Activated CD8-positive, alpha-beta T cell treated with anti-CD3 and anti-CD28 coated beads for 36 hours (primary cell): ENCODE results near the gene ADAMTS13. TPM values are rescaled to one million over a fixed set of nuclear protein-coding genes. Genes with fewer than 3 reads are reported as not detected.

ENCODE experiments used
- ATAC-seq: fragments of 200-7000 bp; cut with Tn5 transposase; one replicate; pipeline ENCODE4 v1.10.0; 2021; ENCODE audit warnings: mild to moderate bottlenecking, moderate library complexity
- CTCF ChIA-PET: fragments of 350-600 bp; sonication (Branson Sonifier 250); formaldehyde crosslinking; loops from one replicate; lab custom pipeline; 2021; ENCODE audit warnings: antibody characterized with exemption; lab: Charles Lee
- POLR2A ChIA-PET: fragments of 350-600 bp; sonication (Branson Sonifier 250); formaldehyde crosslinking; loops from one replicate; lab custom pipeline; 2021; ENCODE audit warnings: antibody characterized with exemption; lab: Charles Lee
- DNase-seq: peaks from one replicate; pipeline ENCODE4 v3.0.0-alpha.2; 2020
- H3K27ac Mint-ChIP-seq: one replicate; pipeline ENCODE4 v1.8.0; 2021; ENCODE audit warnings: mild to moderate bottlenecking, mixed read lengths
- H3K27me3 Mint-ChIP-seq: one replicate; pipeline ENCODE4 v1.8.0; 2021; ENCODE audit warnings: mixed read lengths
- H3K36me3 Mint-ChIP-seq: one replicate; pipeline ENCODE4 v1.8.0; 2021; ENCODE audit warnings: low read depth, mixed read lengths
- H3K4me1 Mint-ChIP-seq: one replicate; pipeline ENCODE4 v1.8.0; 2021; ENCODE audit warnings: low read depth, mixed read lengths
- H3K4me3 Mint-ChIP-seq: one replicate; pipeline ENCODE4 v1.8.0; 2021; ENCODE audit warnings: mild to moderate bottlenecking, moderate library complexity, mixed read lengths
- H3K9me3 Mint-ChIP-seq: one replicate; pipeline ENCODE4 v1.8.0; 2021; ENCODE audit warnings: mixed read lengths
- intact Hi-C: fragments of 100-400 bp; cut with micrococcal nuclease; formaldehyde crosslinking; loops from one replicate; pipeline ENCODE4 v1.10.0; 2022
- total RNA-seq, 2 experiments: library from RNA; stranded (reverse); gene quantifications; one replicate each; pipeline ENCODE4 v1.2.3, GENCODE V29; 2021
- TF ChIP-seq, protein P1 (sequence below): fragments of 200-600 bp; IDR thresholded peaks from one replicate; pipeline ENCODE4 v1.8.0; 2022; ENCODE audit warnings: antibody characterized with exemption, mild to moderate bottlenecking

Gene ADAMTS13
- total RNA-seq, 2 experiments from 2014 or later = 2.5 to 2.9 TPM

- DNase-seq (no peak), ATAC-seq (no peak)
- Mint-ChIP-seq H3K27ac (no peak overlapping the region), H3K27me3 (no peaks in the 10 kb centered on the region), H3K36me3 (peaks cover 2% of the 10 kb centered on the region), H3K9me3 (no peaks in the 10 kb centered on the region), H3K4me1 (no peaks in the 10 kb centered on the region), H3K4me3 (no peak overlapping the region)
- intact Hi-C loops = no loop called here
- TF ChIP-seq, protein P1, sequence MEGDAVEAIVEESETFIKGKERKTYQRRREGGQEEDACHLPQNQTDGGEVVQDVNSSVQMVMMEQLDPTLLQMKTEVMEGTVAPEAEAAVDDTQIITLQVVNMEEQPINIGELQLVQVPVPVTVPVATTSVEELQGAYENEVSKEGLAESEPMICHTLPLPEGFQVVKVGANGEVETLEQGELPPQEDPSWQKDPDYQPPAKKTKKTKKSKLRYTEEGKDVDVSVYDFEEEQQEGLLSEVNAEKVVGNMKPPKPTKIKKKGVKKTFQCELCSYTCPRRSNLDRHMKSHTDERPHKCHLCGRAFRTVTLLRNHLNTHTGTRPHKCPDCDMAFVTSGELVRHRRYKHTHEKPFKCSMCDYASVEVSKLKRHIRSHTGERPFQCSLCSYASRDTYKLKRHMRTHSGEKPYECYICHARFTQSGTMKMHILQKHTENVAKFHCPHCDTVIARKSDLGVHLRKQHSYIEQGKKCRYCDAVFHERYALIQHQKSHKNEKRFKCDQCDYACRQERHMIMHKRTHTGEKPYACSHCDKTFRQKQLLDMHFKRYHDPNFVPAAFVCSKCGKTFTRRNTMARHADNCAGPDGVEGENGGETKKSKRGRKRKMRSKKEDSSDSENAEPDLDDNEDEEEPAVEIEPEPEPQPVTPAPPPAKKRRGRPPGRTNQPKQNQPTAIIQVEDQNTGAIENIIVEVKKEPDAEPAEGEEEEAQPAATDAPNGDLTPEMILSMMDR = no peak
- CTCF ChIA-PET = no interaction called here
- POLR2A ChIA-PET = interaction anchor here (1.4 to 2.6 kb wide), 2 partner anchors 8 to 10 kb away, joined by 4 to 9 read pairs; partner anchors contain the start of genes CACFD1 and SLC2A6
These were observed 46.2 kb downstream of the ADAMTS13 start for GRCh38 chr9:133468374-133468773.

- POLR2A ChIA-PET = interaction anchor here (1.1 to 2.6 kb wide), 3 partner anchors 8 to 109 kb away, joined by 3 to 9 read pairs (median 4); partner anchors contain the start of genes CACFD1 and SLC2A6
These were observed 46.7 kb downstream of the ADAMTS13 start for GRCh38 chr9:133468777-133469421.

DNA sequence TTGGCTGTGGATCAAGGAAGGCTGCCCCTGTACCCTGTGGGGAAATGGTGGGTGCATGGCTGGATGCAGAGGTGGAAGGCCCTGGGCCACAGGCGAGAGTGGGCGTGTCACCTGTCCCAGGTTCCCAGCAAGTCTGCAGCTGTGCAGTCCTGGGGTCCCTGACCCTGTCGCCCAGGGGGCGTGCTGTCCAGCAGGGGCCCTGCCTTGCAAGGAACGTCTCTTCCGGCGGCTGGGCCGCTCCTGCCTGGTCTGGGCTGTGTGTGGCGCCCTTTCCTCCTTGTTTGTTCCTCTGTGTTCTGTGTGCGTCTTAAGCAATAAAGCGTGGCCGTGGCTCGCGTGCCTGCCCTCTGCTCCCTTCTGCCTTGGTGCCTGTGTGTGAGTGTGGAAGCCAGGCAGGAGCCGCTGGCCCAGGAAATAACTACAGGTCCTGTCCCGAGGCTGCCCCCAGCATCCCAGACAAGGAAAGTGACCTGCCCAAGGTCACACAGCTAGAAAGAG lies 48.3 kb downstream of the ADAMTS13 start:
- TF ChIP-seq, protein P1 = no peak
- ChIA-PET POLR2A (interaction anchor here (2.6 kb wide), 1 partner anchor 10 kb away, joined by 9 read pairs; the partner anchor contains the start of gene CACFD1), CTCF (no interaction called here)
- DNase-seq (no peak), ATAC-seq (no peak)
- no peaks in the 10 kb centered on the region for H3K4me1 Mint-ChIP-seq
- no peaks in the 10 kb centered on the region for H3K9me3 Mint-ChIP-seq
- peaks cover 2% of the 10 kb centered on the region for H3K36me3 Mint-ChIP-seq
- no peak overlapping the region for H3K27ac Mint-ChIP-seq
- no peaks in the 10 kb centered on the region for H3K27me3 Mint-ChIP-seq
- H3K4me3 Mint-ChIP-seq = no peak overlapping the region
- intact Hi-C loops = no loop called here

More at GRCh38 chr9:133468777-133469421, 46.7 kb downstream of the ADAMTS13 start:
- intact Hi-C loops = no loop called here
- TF ChIP-seq, protein P1 = no peak
- Mint-ChIP-seq H3K36me3 (peaks cover 2% of the 10 kb centered on the region), H3K27ac (no peak overlapping the region), H3K9me3 (no peaks in the 10 kb centered on the region), H3K27me3 (no peaks in the 10 kb centered on the region), H3K4me1 (no peaks in the 10 kb centered on the region), H3K4me3 (no peak overlapping the region)
- CTCF ChIA-PET = no interaction called here
- DNase-seq (no peak), ATAC-seq (no peak)

DNA sequence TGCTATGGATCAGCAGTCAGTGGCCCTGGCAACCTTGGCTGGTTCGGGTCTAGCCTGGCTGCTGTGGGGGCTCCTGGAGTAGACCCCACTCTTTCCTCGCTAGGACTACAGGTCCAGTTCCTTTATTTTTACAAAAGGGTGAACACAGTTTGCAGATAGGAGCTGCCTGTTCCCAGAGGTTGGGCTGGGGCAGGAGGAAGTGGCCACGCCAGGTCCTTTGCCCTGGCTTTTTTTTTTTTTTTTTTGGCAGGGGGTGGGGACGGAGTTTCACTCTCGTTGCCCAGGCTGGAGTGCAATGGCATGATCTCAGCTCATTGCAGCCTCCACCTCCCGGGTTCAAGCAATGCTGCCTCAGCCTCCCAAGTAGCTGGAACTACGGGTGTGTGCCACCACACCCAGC lies 48.8 kb downstream of the ADAMTS13 start:
- Mint-ChIP-seq H3K27ac (no peak overlapping the region), H3K36me3 (peaks cover 2% of the 10 kb centered on the region), H3K27me3 (no peaks in the 10 kb centered on the region), H3K4me1 (no peaks in the 10 kb centered on the region), H3K9me3 (no peaks in the 10 kb centered on the region), H3K4me3 (no peak overlapping the region)
- POLR2A ChIA-PET = interaction anchor here (2.6 kb wide), 1 partner anchor 10 kb away, joined by 9 read pairs; the partner anchor contains the start of gene CACFD1
- TF ChIP-seq, protein P1 = no peak
- CTCF ChIA-PET = no interaction called here
- intact Hi-C loops = no loop called here
- DNase-seq (no peak), ATAC-seq (no peak)
